H9 (cell line): ENCODE measurements around the gene CHN2. TPM values are rescaled to one million over a fixed set of nuclear protein-coding genes. Genes with fewer than 3 reads are reported as not detected.

Experiments
- DNase-seq: peaks from one replicate; pipeline ENCODE4 v3.0.0-alpha.2; 2017
- H2AFZ ChIP-seq: one replicate; pipeline ENCODE4 v1.6.1; 2013; ENCODE audit warnings: mild to moderate bottlenecking, low read length, control low read depth, moderate library complexity
- H2AK5ac ChIP-seq: 2 replicates; pipeline ENCODE4 v1.6.1; 2013; ENCODE audit warnings: low read length, control low read depth, mixed read lengths; ENCODE audit not compliant: insufficient read length
- H2BK120ac ChIP-seq: one replicate; pipeline ENCODE4 v1.6.1; 2013; ENCODE audit warnings: low read depth, mild to moderate bottlenecking, low read length, control low read depth, inconsistent platforms; ENCODE audit not compliant: poor library complexity, severe bottlenecking
- H2BK12ac ChIP-seq: 2 replicates; pipeline ENCODE4 v1.6.1; 2013; ENCODE audit warnings: low read length, control low read depth, mixed read lengths, low read depth; ENCODE audit not compliant: insufficient read length
- H2BK15ac ChIP-seq: 2 replicates; pipeline ENCODE4 v1.6.1; 2013; ENCODE audit warnings: low read depth, low read length, control low read depth
- H2BK20ac ChIP-seq: one replicate; pipeline ENCODE4 v1.6.1; 2013; ENCODE audit warnings: low read depth, mild to moderate bottlenecking, low read length, control low read depth, inconsistent platforms; ENCODE audit not compliant: poor library complexity, severe bottlenecking
- H2BK5ac ChIP-seq: 2 replicates; pipeline ENCODE4 v1.6.1; 2013; ENCODE audit warnings: low read length, control low read depth, mixed read lengths; ENCODE audit not compliant: insufficient read length
- H3K14ac ChIP-seq: 2 replicates; pipeline ENCODE4 v1.6.1; 2013; ENCODE audit warnings: low read length, control low read depth; ENCODE audit not compliant: insufficient read depth
- H3K18ac ChIP-seq: 2 replicates; pipeline ENCODE4 v1.6.1; 2013; ENCODE audit warnings: low read depth, mild to moderate bottlenecking, mixed read lengths, low read length, control low read depth; ENCODE audit not compliant: insufficient read length
- H3K23ac ChIP-seq: 2 replicates; pipeline ENCODE4 v1.6.1; 2013; ENCODE audit warnings: low read length, control low read depth, mixed read lengths, low read depth; ENCODE audit not compliant: insufficient read length
- H3K23me2 ChIP-seq: 2 replicates; pipeline ENCODE4 v1.6.1; 2013; ENCODE audit warnings: low read depth, mild to moderate bottlenecking, mixed read lengths, low read length, control low read depth; ENCODE audit not compliant: insufficient read length, poor library complexity, severe bottlenecking
- H3K27ac ChIP-seq: 2 replicates; pipeline ENCODE4 v1.5.1; 2013; ENCODE audit warnings: low read length, control low read depth, mixed read lengths, low read depth; ENCODE audit not compliant: insufficient read length
- H3K27me3 ChIP-seq: 2 replicates; pipeline ENCODE4 v1.6.1; 2013; ENCODE audit warnings: low read length, control low read depth, inconsistent platforms; ENCODE audit not compliant: insufficient read depth
- H3K4ac ChIP-seq: 2 replicates; pipeline ENCODE4 v1.6.1; 2013; ENCODE audit warnings: low read depth, mild to moderate bottlenecking, control low read depth, inconsistent platforms, low read length, moderate library complexity
- H3K4me1 ChIP-seq: 2 replicates; pipeline ENCODE4 v1.6.1; 2013; ENCODE audit warnings: low read length, control low read depth, inconsistent platforms; ENCODE audit not compliant: insufficient read depth
- H3K4me2 ChIP-seq: 2 replicates; pipeline ENCODE4 v1.6.1; 2013; ENCODE audit warnings: low read length, control low read depth, mixed read lengths; ENCODE audit not compliant: insufficient read length, insufficient read depth
- H3K56ac ChIP-seq: 2 replicates; pipeline ENCODE4 v1.6.1; 2013; ENCODE audit warnings: low read depth, mild to moderate bottlenecking, mixed read lengths, low read length, control low read depth; ENCODE audit not compliant: insufficient read length
- H3K79me1 ChIP-seq: 2 replicates; pipeline ENCODE4 v1.6.1; 2013; ENCODE audit warnings: low read depth, mild to moderate bottlenecking, moderate library complexity, low read length, control low read depth, inconsistent platforms; ENCODE audit not compliant: insufficient read depth, poor library complexity, severe bottlenecking
- H3K79me2 ChIP-seq: 2 replicates; pipeline ENCODE4 v1.6.1; 2013; ENCODE audit warnings: low read length, control low read depth, inconsistent platforms; ENCODE audit not compliant: insufficient read depth
- H3K9ac ChIP-seq: 2 replicates; pipeline ENCODE4 v1.6.1; 2013; ENCODE audit warnings: low read length, control low read depth, mixed read lengths; ENCODE audit not compliant: insufficient read length; ENCODE audit errors: extremely low read depth
- H3K9me3 ChIP-seq: one replicate; pipeline ENCODE4 v1.6.1; 2013; ENCODE audit warnings: low read depth, low read length, inconsistent platforms; ENCODE audit not compliant: control insufficient read depth
- H3T11ph ChIP-seq: one replicate; pipeline ENCODE4 v1.6.1; 2013; ENCODE audit warnings: mild to moderate bottlenecking, low read length, control low read depth, inconsistent platforms
- H4K20me1 ChIP-seq: one replicate; pipeline ENCODE4 v1.6.1; 2013; ENCODE audit not compliant: control insufficient read depth, insufficient read length, insufficient read depth
- H4K5ac ChIP-seq: 2 replicates; pipeline ENCODE4 v1.6.1; 2013; ENCODE audit warnings: low read depth, mild to moderate bottlenecking, mixed read lengths, low read length, control low read depth; ENCODE audit not compliant: insufficient read length
- H4K8ac ChIP-seq: replicated peaks from 2 replicates; pipeline ENCODE4 v1.6.1; 2013; ENCODE audit warnings: low read length, control low read depth, mixed read lengths, low read depth; ENCODE audit not compliant: insufficient read length
- H4K91ac ChIP-seq: 2 replicates; pipeline ENCODE4 v1.6.1; 2013; ENCODE audit warnings: low read depth, mild to moderate bottlenecking, moderate library complexity, mixed read lengths, low read length, control low read depth; ENCODE audit not compliant: insufficient read length
- H3K27ac Mint-ChIP-seq, 3 experiments: 2 replicates in 2 of 3; 3 replicates in 1 of 3; pipeline ENCODE4 v1.8.0; 2020 to 2021; ENCODE audit warnings: mixed read lengths in 3 of 3, mild to moderate bottlenecking in 1 of 3, moderate library complexity in 1 of 3
- H3K27me3 Mint-ChIP-seq: 2 replicates; pipeline ENCODE4 v1.8.0; 2021; ENCODE audit warnings: low read depth, mild to moderate bottlenecking, moderate library complexity, mixed read lengths
- H3K36me3 Mint-ChIP-seq, 3 experiments: 2 replicates in 2 of 3; 3 replicates in 1 of 3; pipeline ENCODE4 v1.8.0; 2020 to 2021; ENCODE audit warnings: low read depth in 3 of 3, mixed read lengths in 3 of 3; ENCODE audit not compliant: insufficient read depth in 1 of 3
- H3K4me1 Mint-ChIP-seq, 2 experiments: 2 replicates each; pipeline ENCODE4 v1.8.0; 2020; ENCODE audit warnings: mixed read lengths in 2 of 2
- H3K4me3 Mint-ChIP-seq, 2 experiments: 2 replicates in 1 of 2; 3 replicates in 1 of 2; pipeline ENCODE4 v1.8.0; 2020 to 2021; ENCODE audit warnings: mild to moderate bottlenecking in 2 of 2, mixed read lengths in 2 of 2, moderate library complexity in 1 of 2
- H3K9me3 Mint-ChIP-seq, 2 experiments: 2 replicates in 1 of 2; 3 replicates in 1 of 2; pipeline ENCODE4 v1.8.0; 2020; ENCODE audit warnings: mild to moderate bottlenecking in 2 of 2, mixed read lengths in 2 of 2, moderate library complexity in 1 of 2
- CTCF ChIP-seq: fragments of 200-600 bp; sonication (generic); conservative IDR thresholded peaks from 3 replicates; pipeline ENCODE4 v1.8.0; 2021; ENCODE audit warnings: antibody characterized with exemption, mild to moderate bottlenecking
- WGBS: extraction: QIAGEN DNeasy Blood & Tissue Kit; methylation state at CpG from one replicate; pipeline ENCODE4 v1.1.7; 2013; ENCODE audit warnings: missing lambda C conversion rate, low lambda C conversion rate, mixed read lengths; ENCODE audit not compliant: insufficient read length; ENCODE audit errors: extremely low coverage; 5-methylcytosine and 5-hydroxymethylcytosine counted together
- total RNA-seq: library from RNA; stranded (reverse); gene quantifications from 2 replicates; pipeline ENCODE4 v1.2.1, GENCODE V29; 2021

The CHN2 gene
- total RNA-seq, 1 experiment from 2014 or later: 3.3 TPM

- no peak overlapping the region for H2BK120ac ChIP-seq
- no peaks in the 10 kb centered on the region for H3K79me1 ChIP-seq
- no CpG with 5 or more reads among the region's 3 CpGs for WGBS
- no peak overlapping the region for H3K18ac ChIP-seq
- no peak overlapping the region for H3K9ac ChIP-seq
- no peaks in the 10 kb centered on the region for H3K36me3 Mint-ChIP-seq
- H2BK20ac ChIP-seq: no peak overlapping the region
- H3K23me2 ChIP-seq: peaks cover 18% of the 10 kb centered on the region
- no peak overlapping the region for H2AFZ ChIP-seq
- no peak for TF ChIP-seq CTCF
- no peak overlapping the region for H3T11ph ChIP-seq
- H2AK5ac ChIP-seq: no peak overlapping the region
- H3K4ac ChIP-seq: no peak overlapping the region
- H3K27me3 Mint-ChIP-seq: peaks cover 62% of the 10 kb centered on the region
- H3K9me3 ChIP-seq: no peaks in the 10 kb centered on the region
- H3K14ac ChIP-seq: no peak overlapping the region
- DNase-seq: no peak
- H3K9me3 Mint-ChIP-seq: no peaks in the 10 kb centered on the region
- peaks cover 7% of the 10 kb centered on the region for H3K4me1 ChIP-seq
- H3K23ac ChIP-seq: no peak overlapping the region
- no peak overlapping the region for H3K4me2 ChIP-seq
- no peak overlapping the region for H3K4me3 Mint-ChIP-seq
- H4K8ac ChIP-seq: no peak overlapping the region
- H3K79me2 ChIP-seq: no peaks in the 10 kb centered on the region
- no peak overlapping the region for H3K56ac ChIP-seq
- H3K4me1 Mint-ChIP-seq: peaks cover 28 to 35% of the 10 kb centered on the region in 2 experiments
- H4K91ac ChIP-seq: no peak overlapping the region
- H3K27ac Mint-ChIP-seq: no peak overlapping the region
- no peak overlapping the region for H3K27ac ChIP-seq
- H2BK15ac ChIP-seq: no peak overlapping the region
- no peak overlapping the region for H2BK5ac ChIP-seq
- no peak overlapping the region for H2BK12ac ChIP-seq
- H4K5ac ChIP-seq: no peak overlapping the region
- no peaks in the 10 kb centered on the region for H4K20me1 ChIP-seq
- peaks cover 27% of the 10 kb centered on the region; the same call in 1 of the 2 replicates for H3K27me3 ChIP-seq
These were observed 2.5 kb downstream of the CHN2 start for GRCh38 chr7:29196971-29197595.
